Measurements from ENCODE around the gene RANBP10. TPM values are rescaled to one million over a fixed set of nuclear protein-coding genes. Genes with fewer than 3 reads are reported as not detected.
"Not testable (repeated sequence)": the region's sequence is repeated elsewhere in the genome, so short reads cannot be mapped to it uniquely, and the experiment has no call there.

The RANBP10 gene
- total RNA-seq, 1 donor from 2014 or later, result 4.7 TPM

GRCh38 chr16:67697422-67698185, 108.8 kb downstream of the RANBP10 start:
- no peak overlapping the region for H3K27ac ChIP-seq (ENCODE audit: low read depth, low read length)
- H3K27me3 ChIP-seq (ENCODE audit: control insufficient read depth in 3 of 3, insufficient read depth in 3 of 3, low read length in 3 of 3), result no peaks in the 10 kb centered on the region

GRCh38 chr16:67694611-67695010, 111.7 kb downstream of the RANBP10 start:
- H3K27ac ChIP-seq (ENCODE audit: low read depth, low read length), result no peak overlapping the region

More at GRCh38 chr16:67697422-67698185, 108.8 kb downstream of the RANBP10 start:
- no peak overlapping the region for H3K4me3 ChIP-seq (ENCODE audit: low read length in 3 of 3)
- no peak overlapping the region for H3K9ac ChIP-seq (ENCODE audit: low read depth in 1 of 3, low read length in 3 of 3)
- H3K4me1 ChIP-seq (ENCODE audit: control insufficient read depth in 3 of 3, insufficient read depth in 3 of 3, low read length in 3 of 3), result no peaks in the 10 kb centered on the region
- H3K9me3 ChIP-seq (ENCODE audit: control insufficient read depth in 3 of 3, low read length in 3 of 3), result no peaks in the 10 kb centered on the region
- no peaks in the 10 kb centered on the region for H3K36me3 ChIP-seq (ENCODE audit: control insufficient read depth in 3 of 3, insufficient read depth in 3 of 3, low read length in 3 of 3)

DNA sequence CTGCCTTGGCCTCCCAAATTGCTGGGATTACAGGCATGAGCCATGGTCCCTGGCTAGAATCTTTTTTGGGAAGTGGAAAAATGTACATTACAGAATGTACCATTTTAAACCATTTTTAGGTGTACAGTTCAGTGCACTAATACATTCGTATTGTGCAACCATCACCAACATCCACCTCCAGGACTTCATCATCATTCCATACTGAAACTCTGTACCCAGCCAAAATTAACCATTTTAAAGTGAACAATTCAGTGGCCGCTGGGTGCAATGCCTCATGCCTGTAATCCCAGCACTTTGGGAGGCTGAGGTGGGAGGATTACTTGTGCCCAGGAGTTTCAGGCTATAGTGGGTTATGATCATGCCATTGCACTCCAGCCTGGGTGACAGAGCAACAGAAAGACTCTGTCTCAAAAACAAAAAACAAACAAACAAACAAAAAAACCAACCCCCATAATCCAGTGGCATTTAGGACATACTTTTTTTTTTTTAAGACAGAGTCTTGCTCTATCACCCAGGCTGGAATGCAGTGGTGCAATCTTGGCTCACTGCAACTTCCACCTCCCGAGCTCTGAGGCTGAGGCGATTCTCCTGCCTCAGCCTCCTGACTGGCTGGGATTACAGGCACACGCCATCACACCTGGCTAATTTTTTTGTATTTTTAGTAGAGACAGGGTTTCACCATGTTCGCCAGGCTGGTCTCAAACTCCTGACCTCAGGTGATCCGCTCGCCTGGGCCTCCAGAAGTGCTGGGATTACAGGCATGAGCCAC, 112.7 kb downstream of the RANBP10 start:
- H3K27me3 ChIP-seq (ENCODE audit: control insufficient read depth in 3 of 3, insufficient read depth in 3 of 3, low read length in 3 of 3); H3K36me3 ChIP-seq (ENCODE audit: control insufficient read depth in 3 of 3, insufficient read depth in 3 of 3, low read length in 3 of 3); H3K27ac ChIP-seq (ENCODE audit: low read depth, low read length); H3K4me3 ChIP-seq (ENCODE audit: low read length in 3 of 3); H3K9me3 ChIP-seq (ENCODE audit: control insufficient read depth in 3 of 3, low read length in 3 of 3); H3K4me1 ChIP-seq (ENCODE audit: control insufficient read depth in 3 of 3, insufficient read depth in 3 of 3, low read length in 3 of 3); H3K9ac ChIP-seq (ENCODE audit: low read depth in 1 of 3, low read length in 3 of 3): not testable (repeated sequence)

More at GRCh38 chr16:67694611-67695010, 111.7 kb downstream of the RANBP10 start:
- no peaks in the 10 kb centered on the region for H3K27me3 ChIP-seq (ENCODE audit: control insufficient read depth in 3 of 3, insufficient read depth in 3 of 3, low read length in 3 of 3)
- no peaks in the 10 kb centered on the region for H3K36me3 ChIP-seq (ENCODE audit: control insufficient read depth in 3 of 3, insufficient read depth in 3 of 3, low read length in 3 of 3)
- no peaks in the 10 kb centered on the region for H3K9me3 ChIP-seq (ENCODE audit: control insufficient read depth in 3 of 3, low read length in 3 of 3)
- H3K9ac ChIP-seq (ENCODE audit: low read depth in 1 of 3, low read length in 3 of 3), result peak overlapping the region in 1 of 3 donors; percentile 30
- no peak overlapping the region for H3K4me3 ChIP-seq (ENCODE audit: low read length in 3 of 3)
- no peaks in the 10 kb centered on the region for H3K4me1 ChIP-seq (ENCODE audit: control insufficient read depth in 3 of 3, insufficient read depth in 3 of 3, low read length in 3 of 3)

- Histone ChIP-seq H3K27ac (ENCODE audit: low read depth, low read length) (peak overlapping the region; percentile 16), H3K4me3 (ENCODE audit: low read length in 3 of 3) (no peak overlapping the region), H3K27me3 (ENCODE audit: control insufficient read depth in 3 of 3, insufficient read depth in 3 of 3, low read length in 3 of 3) (no peaks in the 10 kb centered on the region), H3K4me1 (ENCODE audit: control insufficient read depth in 3 of 3, insufficient read depth in 3 of 3, low read length in 3 of 3) (peaks cover 3 to 9% (median 5%) of the 10 kb centered on the region in 3 donors), H3K36me3 (ENCODE audit: control insufficient read depth in 3 of 3, insufficient read depth in 3 of 3, low read length in 3 of 3) (peaks cover 8 to 11% (median 8%) of the 10 kb centered on the region in 3 donors), H3K9me3 (ENCODE audit: control insufficient read depth in 3 of 3, low read length in 3 of 3) (no peaks in the 10 kb centered on the region), H3K9ac (ENCODE audit: low read depth in 1 of 3, low read length in 3 of 3) (no peak overlapping the region)
Measured at GRCh38 chr16:67685388-67686112, 120.8 kb downstream of the RANBP10 start.

- Histone ChIP-seq H3K27ac (ENCODE audit: low read depth, low read length) (no peak overlapping the region), H3K9me3 (ENCODE audit: control insufficient read depth in 3 of 3, low read length in 3 of 3) (no peaks in the 10 kb centered on the region), H3K4me3 (ENCODE audit: low read length in 3 of 3) (no peak overlapping the region), H3K9ac (ENCODE audit: low read depth in 1 of 3, low read length in 3 of 3) (no peak overlapping the region), H3K36me3 (ENCODE audit: control insufficient read depth in 3 of 3, insufficient read depth in 3 of 3, low read length in 3 of 3) (peaks cover 8 to 11% (median 8%) of the 10 kb centered on the region in 3 donors), H3K27me3 (ENCODE audit: control insufficient read depth in 3 of 3, insufficient read depth in 3 of 3, low read length in 3 of 3) (no peaks in the 10 kb centered on the region), H3K4me1 (ENCODE audit: control insufficient read depth in 3 of 3, insufficient read depth in 3 of 3, low read length in 3 of 3) (peaks cover 3 to 9% (median 5%) of the 10 kb centered on the region in 3 donors)
Measured at GRCh38 chr16:67683767-67684166, 122.6 kb downstream of the RANBP10 start.

DNA sequence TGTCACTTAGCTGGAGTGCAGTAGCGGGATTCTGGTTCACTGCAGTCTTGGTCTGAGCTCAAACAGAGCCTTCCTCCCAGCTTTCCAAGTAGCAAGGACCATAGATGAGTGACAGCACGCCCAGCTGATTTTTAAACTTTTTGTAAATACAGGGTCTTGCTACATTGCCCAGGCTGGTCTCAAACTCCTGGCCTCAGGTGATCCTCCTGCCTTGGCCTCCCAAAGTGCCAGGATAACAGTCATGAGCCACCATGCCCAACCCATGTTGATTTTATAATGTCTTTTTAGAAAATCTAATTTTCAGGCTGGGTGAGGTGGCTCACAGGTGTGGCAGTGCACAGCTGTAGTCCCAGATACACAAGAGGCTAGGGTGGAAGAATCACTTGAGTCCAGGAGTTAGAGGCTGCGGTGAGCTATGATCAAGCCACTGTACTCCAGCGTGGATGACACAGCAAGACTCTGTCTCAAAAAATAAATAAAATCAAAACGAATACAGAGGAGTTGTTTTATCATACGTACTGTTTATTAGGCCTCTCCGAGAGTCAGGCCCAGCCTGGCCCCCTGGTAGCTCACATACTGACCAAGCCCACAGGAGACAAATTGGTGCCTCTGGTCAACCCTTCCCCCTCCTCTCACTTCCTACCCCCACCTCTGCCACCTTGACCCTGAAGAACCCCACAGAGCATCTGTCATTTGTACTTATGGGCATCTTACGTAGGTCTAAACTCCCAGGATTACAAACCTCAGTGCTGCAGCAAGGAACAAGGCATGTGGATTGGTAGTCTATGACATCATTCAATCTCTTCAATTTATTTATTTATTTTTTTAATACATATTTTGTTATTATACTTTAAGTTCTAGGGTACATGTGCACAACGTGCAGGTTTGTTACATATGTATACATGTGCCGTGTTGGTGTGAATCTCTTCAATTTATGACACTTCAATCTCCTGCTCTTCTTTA, 126.1 kb downstream of the RANBP10 start:
- H3K36me3 ChIP-seq (ENCODE audit: control insufficient read depth in 3 of 3, insufficient read depth in 3 of 3, low read length in 3 of 3), result peaks cover 4 to 9% (median 6%) of the 10 kb centered on the region in 3 donors
- no peak overlapping the region for H3K27ac ChIP-seq (ENCODE audit: low read depth, low read length)
- H3K4me3 ChIP-seq (ENCODE audit: low read length in 3 of 3), result no peak overlapping the region
- H3K9ac ChIP-seq (ENCODE audit: low read depth in 1 of 3, low read length in 3 of 3), result no peak overlapping the region
- H3K27me3 ChIP-seq (ENCODE audit: control insufficient read depth in 3 of 3, insufficient read depth in 3 of 3, low read length in 3 of 3), result no peaks in the 10 kb centered on the region
- peaks cover under 1 to 3% (median under 1%) of the 10 kb centered on the region in 3 donors for H3K4me1 ChIP-seq (ENCODE audit: control insufficient read depth in 3 of 3, insufficient read depth in 3 of 3, low read length in 3 of 3)
- no peaks in the 10 kb centered on the region for H3K9me3 ChIP-seq (ENCODE audit: control insufficient read depth in 3 of 3, low read length in 3 of 3)

- peaks cover 0 to 5% (median 4%) of the 10 kb centered on the region in 3 donors for H3K36me3 ChIP-seq (ENCODE audit: control insufficient read depth in 3 of 3, insufficient read depth in 3 of 3, low read length in 3 of 3)
- H3K27me3 ChIP-seq (ENCODE audit: control insufficient read depth in 3 of 3, insufficient read depth in 3 of 3, low read length in 3 of 3), result no peaks in the 10 kb centered on the region
- no peaks in the 10 kb centered on the region for H3K9me3 ChIP-seq (ENCODE audit: control insufficient read depth in 3 of 3, low read length in 3 of 3)
- H3K4me1 ChIP-seq (ENCODE audit: control insufficient read depth in 3 of 3, insufficient read depth in 3 of 3, low read length in 3 of 3), result peaks cover 9 to 15% (median 14%) of the 10 kb centered on the region in 3 donors
- no peak overlapping the region for H3K27ac ChIP-seq (ENCODE audit: low read depth, low read length)
- no peak overlapping the region for H3K4me3 ChIP-seq (ENCODE audit: low read length in 3 of 3)
- H3K9ac ChIP-seq (ENCODE audit: low read depth in 1 of 3, low read length in 3 of 3), result no peak overlapping the region
Measured at GRCh38 chr16:67678354-67679023, 127.9 kb downstream of the RANBP10 start.

DNA sequence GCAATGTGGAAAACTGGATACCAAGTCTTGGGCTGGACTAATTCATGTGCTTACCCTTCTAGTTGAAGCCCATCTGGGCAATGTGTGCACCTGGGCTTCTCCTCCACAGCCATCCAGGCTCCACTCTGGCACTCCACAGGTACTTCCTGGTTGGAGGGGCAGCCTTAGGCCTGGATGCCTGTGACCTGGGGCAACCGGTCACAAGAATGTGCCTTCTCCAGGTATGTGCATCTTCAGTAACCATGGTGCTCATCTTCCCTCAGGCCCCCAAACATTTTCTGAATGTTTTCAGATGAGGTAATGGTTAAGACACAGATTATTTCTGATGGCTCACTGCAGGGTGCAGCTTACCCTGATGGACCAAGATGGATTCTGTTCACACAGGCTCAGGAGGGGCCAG, 128.6 kb downstream of the RANBP10 start:
- Histone ChIP-seq H3K9me3 (ENCODE audit: control insufficient read depth in 3 of 3, low read length in 3 of 3) (no peaks in the 10 kb centered on the region), H3K36me3 (ENCODE audit: control insufficient read depth in 3 of 3, insufficient read depth in 3 of 3, low read length in 3 of 3) (peaks cover 0 to 5% (median 3%) of the 10 kb centered on the region in 3 donors), H3K27ac (ENCODE audit: low read depth, low read length) (no peak overlapping the region)

More for the DNA sequence above, 128.6 kb downstream of the RANBP10 start:
- Histone ChIP-seq H3K9ac (ENCODE audit: low read depth in 1 of 3, low read length in 3 of 3) (no peak overlapping the region), H3K4me3 (ENCODE audit: low read length in 3 of 3) (no peak overlapping the region), H3K4me1 (ENCODE audit: control insufficient read depth in 3 of 3, insufficient read depth in 3 of 3, low read length in 3 of 3) (peaks cover 15 to 22% (median 22%) of the 10 kb centered on the region in 3 donors), H3K27me3 (ENCODE audit: control insufficient read depth in 3 of 3, insufficient read depth in 3 of 3, low read length in 3 of 3) (no peaks in the 10 kb centered on the region)

Data from skeletal muscle tissue (tissue), 4 donors.